ENCODE results near the gene GRID2. TPM values are rescaled to one million over a fixed set of nuclear protein-coding genes. Genes with fewer than 3 reads are reported as not detected.

The GRID2 gene
- total and polyA plus RNA-seq, 2 of the 13 experiments (the other 11 are each of a cell fraction or from before 2014, with no cell fraction given), result not detected

DNA sequence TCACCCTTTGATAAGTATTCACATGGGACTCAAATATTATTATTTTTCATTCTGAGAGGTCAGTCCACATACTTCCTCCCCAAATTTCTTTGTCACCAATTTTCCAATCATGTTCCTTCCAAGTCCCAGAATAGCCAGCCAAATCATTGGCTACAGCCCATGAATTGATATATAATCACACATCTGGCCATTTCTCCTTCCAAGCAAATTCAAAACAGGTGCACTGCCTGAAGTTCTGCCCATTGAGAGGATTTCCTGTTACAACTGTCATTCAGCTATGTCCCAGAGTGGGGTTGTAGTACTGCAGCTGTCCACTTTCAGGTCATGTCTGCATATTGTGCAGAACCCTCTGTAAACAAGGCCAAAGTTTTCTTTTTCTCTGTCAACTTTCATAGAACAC, 347.8 kb downstream of the GRID2 start:
- DNase-seq (ENCODE audit: low spot score), result no peak
- H3K36me3 ChIP-seq (replicated peaks in 1 of 2; ENCODE audit: control insufficient read depth in 1 of 2, insufficient read depth in 2 of 2, low read length in 2 of 2), result no peaks in the 10 kb centered on the region
- intact Hi-C loops (cut with micrococcal nuclease; ENCODE audit: unreplicated experiment) (no loop called here), in situ Hi-C loops (cut with HindIII; ENCODE audit: extremely low pct_ligation_motif_present, low pct_unique_long_range_greater_than_20kb) (no loop called here)
- TF ChIP-seq ZFP36L2 (CRISPR knock-in tag; IDR thresholded peaks at IDR 0.05) (no peak), ZNF543 (CRISPR knock-in tag; IDR thresholded peaks at IDR 0.05) (no peak), MLLT10 (CRISPR knock-in tag; IDR thresholded peaks at IDR 0.05) (no peak), ZNF549 (CRISPR knock-in tag; IDR thresholded peaks at IDR 0.05) (no peak), HMG20A (CRISPR knock-in tag; IDR thresholded peaks at IDR 0.05; ENCODE audit: borderline replicate concordance) (no peak), MIXL1 (CRISPR knock-in tag; IDR thresholded peaks at IDR 0.05) (no peak)
- TF ChIP-seq, protein P1, sequence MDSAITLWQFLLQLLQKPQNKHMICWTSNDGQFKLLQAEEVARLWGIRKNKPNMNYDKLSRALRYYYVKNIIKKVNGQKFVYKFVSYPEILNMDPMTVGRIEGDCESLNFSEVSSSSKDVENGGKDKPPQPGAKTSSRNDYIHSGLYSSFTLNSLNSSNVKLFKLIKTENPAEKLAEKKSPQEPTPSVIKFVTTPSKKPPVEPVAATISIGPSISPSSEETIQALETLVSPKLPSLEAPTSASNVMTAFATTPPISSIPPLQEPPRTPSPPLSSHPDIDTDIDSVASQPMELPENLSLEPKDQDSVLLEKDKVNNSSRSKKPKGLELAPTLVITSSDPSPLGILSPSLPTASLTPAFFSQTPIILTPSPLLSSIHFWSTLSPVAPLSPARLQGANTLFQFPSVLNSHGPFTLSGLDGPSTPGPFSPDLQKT (CRISPR knock-in tag; IDR thresholded peaks at IDR 0.05; ENCODE audit: borderline replicate concordance), result no peak
- H4K20me1 ChIP-seq (ENCODE audit: insufficient read depth, low read length), result no peaks in the 10 kb centered on the region
- no peak overlapping the region for H3K9ac ChIP-seq (ENCODE audit: insufficient read depth, low read depth, low read length)
- no peaks in the 10 kb centered on the region for H3K4me1 ChIP-seq (ENCODE audit: insufficient read depth, low read length)
- H2AFZ ChIP-seq (ENCODE audit: low read length), result no peak overlapping the region
- ChIA-PET CTCF (ENCODE audit: low intra/inter-chr PET ratio, low total read pairs) (no interaction called here), POLR2A (no interaction called here)
- no peaks in the 10 kb centered on the region for H3K27me3 ChIP-seq (ENCODE audit: control insufficient read depth in 1 of 2, insufficient read depth in 2 of 2, low read length in 2 of 2)
- H3K27ac ChIP-seq (ENCODE audit: extremely low read length, insufficient read depth, low read length), result no peak overlapping the region
- FAIRE-seq, result no peak
- H3K4me2 ChIP-seq (ENCODE audit: low read depth, low read length), result no peak overlapping the region
- H3K9me3 ChIP-seq (ENCODE audit: low read length), result no peaks in the 10 kb centered on the region
- H3K4me3 ChIP-seq (replicated peaks in 1 of 3; ENCODE audit: insufficient read depth in 1 of 3, low read depth in 2 of 3, low read length in 3 of 3), result no peak overlapping the region
- BruUV-seq (replicated peaks), result no TSS peak
- ATAC-seq, result peak; percentile 58
- no peaks in the 10 kb centered on the region for H3K79me2 ChIP-seq (ENCODE audit: insufficient read depth, low read length)

DNA sequence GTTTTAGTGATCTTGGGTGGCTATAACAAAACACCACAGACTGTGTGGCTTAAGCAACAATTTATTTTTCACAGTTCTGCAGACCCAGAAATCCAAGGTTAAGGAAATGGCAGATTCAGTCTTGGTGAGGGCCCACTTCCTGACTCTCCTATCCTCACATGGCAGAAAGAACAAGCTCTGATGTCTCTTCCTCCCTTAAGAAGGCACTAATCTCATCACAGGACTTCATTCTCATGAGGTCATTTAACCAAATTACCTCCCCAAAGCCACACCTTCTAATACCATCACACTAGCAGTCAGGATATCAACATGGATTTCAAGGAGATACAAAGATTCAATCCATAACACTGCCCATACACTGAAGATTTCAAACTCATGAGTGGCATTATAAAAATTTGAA, 350.3 kb downstream of the GRID2 start:
- ChIA-PET CTCF (ENCODE audit: low intra/inter-chr PET ratio, low total read pairs) (no interaction called here), POLR2A (no interaction called here)
- no peaks in the 10 kb centered on the region for H4K20me1 ChIP-seq (ENCODE audit: insufficient read depth, low read length)
- no peaks in the 10 kb centered on the region for H3K4me1 ChIP-seq (ENCODE audit: insufficient read depth, low read length)
- no peaks in the 10 kb centered on the region for H3K36me3 ChIP-seq (replicated peaks in 1 of 2; ENCODE audit: control insufficient read depth in 1 of 2, insufficient read depth in 2 of 2, low read length in 2 of 2)
- BruUV-seq (replicated peaks), result no TSS peak
- H3K79me2 ChIP-seq (ENCODE audit: insufficient read depth, low read length), result no peaks in the 10 kb centered on the region
- ATAC-seq (no peak), DNase-seq (ENCODE audit: low spot score) (no peak), FAIRE-seq (no peak)
- no peaks in the 10 kb centered on the region for H3K27me3 ChIP-seq (ENCODE audit: control insufficient read depth in 1 of 2, insufficient read depth in 2 of 2, low read length in 2 of 2)
- no peak overlapping the region for H2AFZ ChIP-seq (ENCODE audit: low read length)
- no peaks in the 10 kb centered on the region for H3K9me3 ChIP-seq (ENCODE audit: low read length)
- H3K4me3 ChIP-seq (replicated peaks in 1 of 3; ENCODE audit: insufficient read depth in 1 of 3, low read depth in 2 of 3, low read length in 3 of 3), result no peak overlapping the region
- no peak overlapping the region for H3K27ac ChIP-seq (ENCODE audit: extremely low read length, insufficient read depth, low read length)
- TF ChIP-seq, protein P2, sequence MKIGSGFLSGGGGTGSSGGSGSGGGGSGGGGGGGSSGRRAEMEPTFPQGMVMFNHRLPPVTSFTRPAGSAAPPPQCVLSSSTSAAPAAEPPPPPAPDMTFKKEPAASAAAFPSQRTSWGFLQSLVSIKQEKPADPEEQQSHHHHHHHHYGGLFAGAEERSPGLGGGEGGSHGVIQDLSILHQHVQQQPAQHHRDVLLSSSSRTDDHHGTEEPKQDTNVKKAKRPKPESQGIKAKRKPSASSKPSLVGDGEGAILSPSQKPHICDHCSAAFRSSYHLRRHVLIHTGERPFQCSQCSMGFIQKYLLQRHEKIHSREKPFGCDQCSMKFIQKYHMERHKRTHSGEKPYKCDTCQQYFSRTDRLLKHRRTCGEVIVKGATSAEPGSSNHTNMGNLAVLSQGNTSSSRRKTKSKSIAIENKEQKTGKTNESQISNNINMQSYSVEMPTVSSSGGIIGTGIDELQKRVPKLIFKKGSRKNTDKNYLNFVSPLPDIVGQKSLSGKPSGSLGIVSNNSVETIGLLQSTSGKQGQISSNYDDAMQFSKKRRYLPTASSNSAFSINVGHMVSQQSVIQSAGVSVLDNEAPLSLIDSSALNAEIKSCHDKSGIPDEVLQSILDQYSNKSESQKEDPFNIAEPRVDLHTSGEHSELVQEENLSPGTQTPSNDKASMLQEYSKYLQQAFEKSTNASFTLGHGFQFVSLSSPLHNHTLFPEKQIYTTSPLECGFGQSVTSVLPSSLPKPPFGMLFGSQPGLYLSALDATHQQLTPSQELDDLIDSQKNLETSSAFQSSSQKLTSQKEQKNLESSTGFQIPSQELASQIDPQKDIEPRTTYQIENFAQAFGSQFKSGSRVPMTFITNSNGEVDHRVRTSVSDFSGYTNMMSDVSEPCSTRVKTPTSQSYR (CRISPR knock-in tag; IDR thresholded peaks at IDR 0.05; ENCODE audit: borderline replicate concordance), result no peak
- TF ChIP-seq ZNF644 (CRISPR knock-in tag; IDR thresholded peaks at IDR 0.05; ENCODE audit: low read depth) (no peak), RFX5 (IDR thresholded peaks at IDR 0.05; ENCODE audit: low read depth, low read length) (no peak)
- H3K4me2 ChIP-seq (ENCODE audit: low read depth, low read length), result no peak overlapping the region
- intact Hi-C loops (cut with micrococcal nuclease; ENCODE audit: unreplicated experiment), result no loop called here
- H3K9ac ChIP-seq (ENCODE audit: insufficient read depth, low read depth, low read length), result no peak overlapping the region
- in situ Hi-C loops (cut with HindIII; ENCODE audit: extremely low pct_ligation_motif_present, low pct_unique_long_range_greater_than_20kb), result no loop called here

Measured in HepG2 (cell line).